ENCODE data around the gene MRPL41. TPM values are rescaled to one million over a fixed set of nuclear protein-coding genes. Genes with fewer than 3 reads are reported as not detected.
A peak's percentile ranks its signal among the peaks of the same experiment; 100 is the strongest.

The MRPL41 gene
- total and polyA plus RNA-seq, 4 donors, result 21.5 to 64.0 (median 48.7) TPM

GRCh38 chr9:137579259-137579604 is 27.6 kb downstream of the MRPL41 start:
- 20% methylated on average over 12 of the region's 19 CpGs for WGBS (ENCODE audit: insufficient coverage)
- no peaks in the 10 kb centered on the region for H3K9me3 ChIP-seq (ENCODE audit: control insufficient read depth, insufficient read depth, low read length)
- peaks cover 36% of the 10 kb centered on the region for H3K4me1 ChIP-seq (ENCODE audit: control insufficient read depth, insufficient read depth, low read length)
- peaks cover 71% of the 10 kb centered on the region for H3K36me3 ChIP-seq (ENCODE audit: control insufficient read depth, insufficient read depth, low read length)
- peak overlapping the region; percentile 53 for H3K4me3 ChIP-seq (ENCODE audit: low read depth, low read length)
- peak overlapping the region; percentile 71 for H3K27ac ChIP-seq (ENCODE audit: low read depth, low read length)
- DNase-seq (ENCODE audit: low read depth in 4 of 6, low spot score in 6 of 6), result no peak
- no peaks in the 10 kb centered on the region for H3K27me3 ChIP-seq (ENCODE audit: control insufficient read depth, insufficient read depth, low read length)

GRCh38 chr9:137580209-137580953 is 28.7 kb downstream of the MRPL41 start:
- WGBS (ENCODE audit: insufficient coverage), result 60% methylated on average over 23 of the region's 23 CpGs
- peaks cover 36% of the 10 kb centered on the region for H3K4me1 ChIP-seq (ENCODE audit: control insufficient read depth, insufficient read depth, low read length)
- H3K27ac ChIP-seq (ENCODE audit: low read depth, low read length), result no peak overlapping the region
- no peaks in the 10 kb centered on the region for H3K9me3 ChIP-seq (ENCODE audit: control insufficient read depth, insufficient read depth, low read length)
- H3K4me3 ChIP-seq (ENCODE audit: low read depth, low read length), result no peak overlapping the region
- peak in 1 of 6 donors; percentile 48 for DNase-seq (ENCODE audit: low read depth in 4 of 6, low spot score in 6 of 6)
- H3K27me3 ChIP-seq (ENCODE audit: control insufficient read depth, insufficient read depth, low read length), result no peaks in the 10 kb centered on the region
- H3K36me3 ChIP-seq (ENCODE audit: control insufficient read depth, insufficient read depth, low read length), result peaks cover 71% of the 10 kb centered on the region

GRCh38 chr9:137580954-137581322 is 29.3 kb downstream of the MRPL41 start:
- H3K4me3 ChIP-seq (ENCODE audit: low read depth, low read length), result no peak overlapping the region
- no peaks in the 10 kb centered on the region for H3K9me3 ChIP-seq (ENCODE audit: control insufficient read depth, insufficient read depth, low read length)
- 93% methylated on average over 4 of the region's 4 CpGs for WGBS (ENCODE audit: insufficient coverage)
- DNase-seq (ENCODE audit: low read depth in 4 of 6, low spot score in 6 of 6), result no peak
- H3K36me3 ChIP-seq (ENCODE audit: control insufficient read depth, insufficient read depth, low read length), result peaks cover 71% of the 10 kb centered on the region
- H3K27me3 ChIP-seq (ENCODE audit: control insufficient read depth, insufficient read depth, low read length), result no peaks in the 10 kb centered on the region
- H3K4me1 ChIP-seq (ENCODE audit: control insufficient read depth, insufficient read depth, low read length), result peaks cover 36% of the 10 kb centered on the region
- no peak overlapping the region for H3K27ac ChIP-seq (ENCODE audit: low read depth, low read length)

- DNase-seq (ENCODE audit: low read depth in 4 of 6, low spot score in 6 of 6), result no peak
- no peak overlapping the region for H3K27ac ChIP-seq (ENCODE audit: low read depth, low read length)
- peaks cover 71% of the 10 kb centered on the region for H3K36me3 ChIP-seq (ENCODE audit: control insufficient read depth, insufficient read depth, low read length)
- no peaks in the 10 kb centered on the region for H3K9me3 ChIP-seq (ENCODE audit: control insufficient read depth, insufficient read depth, low read length)
- WGBS (ENCODE audit: insufficient coverage), result 87% methylated on average over 22 of the region's 22 CpGs
- no peaks in the 10 kb centered on the region for H3K27me3 ChIP-seq (ENCODE audit: control insufficient read depth, insufficient read depth, low read length)
- peaks cover 33% of the 10 kb centered on the region for H3K4me1 ChIP-seq (ENCODE audit: control insufficient read depth, insufficient read depth, low read length)
- no peak overlapping the region for H3K4me3 ChIP-seq (ENCODE audit: low read depth, low read length)
Observed at GRCh38 chr9:137581361-137582285, 29.9 kb downstream of the MRPL41 start.

- DNase-seq (ENCODE audit: low read depth in 4 of 6, low spot score in 6 of 6), result no peak
Observed at GRCh38 chr9:137582286-137582860, 30.7 kb downstream of the MRPL41 start.

GRCh38 chr9:137583347-137583746 is 31.7 kb downstream of the MRPL41 start:
- peaks cover 22% of the 10 kb centered on the region for H3K4me1 ChIP-seq (ENCODE audit: control insufficient read depth, insufficient read depth, low read length)
- no peak for DNase-seq (ENCODE audit: low read depth in 4 of 6, low spot score in 6 of 6)
- H3K27ac ChIP-seq (ENCODE audit: low read depth, low read length), result no peak overlapping the region
- H3K36me3 ChIP-seq (ENCODE audit: control insufficient read depth, insufficient read depth, low read length), result peaks cover 85% of the 10 kb centered on the region
- no peaks in the 10 kb centered on the region for H3K27me3 ChIP-seq (ENCODE audit: control insufficient read depth, insufficient read depth, low read length)
- 88% methylated on average over 8 of the region's 14 CpGs for WGBS (ENCODE audit: insufficient coverage)
- no peaks in the 10 kb centered on the region for H3K9me3 ChIP-seq (ENCODE audit: control insufficient read depth, insufficient read depth, low read length)
- H3K4me3 ChIP-seq (ENCODE audit: low read depth, low read length), result no peak overlapping the region

More at GRCh38 chr9:137582286-137582860, 30.7 kb downstream of the MRPL41 start:
- peaks cover 30% of the 10 kb centered on the region for H3K4me1 ChIP-seq (ENCODE audit: control insufficient read depth, insufficient read depth, low read length)
- no peak overlapping the region for H3K4me3 ChIP-seq (ENCODE audit: low read depth, low read length)
- 87% methylated on average over 20 of the region's 20 CpGs for WGBS (ENCODE audit: insufficient coverage)
- H3K27me3 ChIP-seq (ENCODE audit: control insufficient read depth, insufficient read depth, low read length), result no peaks in the 10 kb centered on the region
- no peaks in the 10 kb centered on the region for H3K9me3 ChIP-seq (ENCODE audit: control insufficient read depth, insufficient read depth, low read length)
- peaks cover 75% of the 10 kb centered on the region for H3K36me3 ChIP-seq (ENCODE audit: control insufficient read depth, insufficient read depth, low read length)
- no peak overlapping the region for H3K27ac ChIP-seq (ENCODE audit: low read depth, low read length)

GRCh38 chr9:137583957-137584356 is 32.3 kb downstream of the MRPL41 start:
- H3K4me3 ChIP-seq (ENCODE audit: low read depth, low read length), result no peak overlapping the region
- H3K27me3 ChIP-seq (ENCODE audit: control insufficient read depth, insufficient read depth, low read length), result no peaks in the 10 kb centered on the region
- no peak overlapping the region for H3K27ac ChIP-seq (ENCODE audit: low read depth, low read length)
- no peaks in the 10 kb centered on the region for H3K9me3 ChIP-seq (ENCODE audit: control insufficient read depth, insufficient read depth, low read length)
- H3K36me3 ChIP-seq (ENCODE audit: control insufficient read depth, insufficient read depth, low read length), result peaks cover 91% of the 10 kb centered on the region
- no peak for DNase-seq (ENCODE audit: low read depth in 4 of 6, low spot score in 6 of 6)
- H3K4me1 ChIP-seq (ENCODE audit: control insufficient read depth, insufficient read depth, low read length), result peaks cover 23% of the 10 kb centered on the region
- WGBS (ENCODE audit: insufficient coverage), result 70% methylated on average over 7 of the region's 8 CpGs

GRCh38 chr9:137586854-137587253 is 35.2 kb downstream of the MRPL41 start:
- Histone ChIP-seq H3K9me3 (ENCODE audit: control insufficient read depth, insufficient read depth, low read length) (no peaks in the 10 kb centered on the region), H3K27ac (ENCODE audit: low read depth, low read length) (no peak overlapping the region), H3K4me1 (ENCODE audit: control insufficient read depth, insufficient read depth, low read length) (peaks cover 26% of the 10 kb centered on the region), H3K4me3 (ENCODE audit: low read depth, low read length) (no peak overlapping the region), H3K36me3 (ENCODE audit: control insufficient read depth, insufficient read depth, low read length) (peaks cover 75% of the 10 kb centered on the region), H3K27me3 (ENCODE audit: control insufficient read depth, insufficient read depth, low read length) (no peaks in the 10 kb centered on the region)
- DNase-seq (ENCODE audit: low read depth in 4 of 6, low spot score in 6 of 6), result no peak
- WGBS (ENCODE audit: insufficient coverage), result 93% methylated on average over 14 of the region's 14 CpGs

- no peak for DNase-seq (ENCODE audit: low read depth in 4 of 6, low spot score in 6 of 6)
- H3K36me3 ChIP-seq (ENCODE audit: control insufficient read depth, insufficient read depth, low read length), result peaks cover 61% of the 10 kb centered on the region
- H3K27me3 ChIP-seq (ENCODE audit: control insufficient read depth, insufficient read depth, low read length), result no peaks in the 10 kb centered on the region
- peaks cover 26% of the 10 kb centered on the region for H3K4me1 ChIP-seq (ENCODE audit: control insufficient read depth, insufficient read depth, low read length)
- H3K9me3 ChIP-seq (ENCODE audit: control insufficient read depth, insufficient read depth, low read length), result no peaks in the 10 kb centered on the region
- no peak overlapping the region for H3K4me3 ChIP-seq (ENCODE audit: low read depth, low read length)
- 95% methylated on average over 11 of the region's 13 CpGs for whole genome bisulfite sequencing (ENCODE audit: insufficient coverage)
- no peak overlapping the region for H3K27ac ChIP-seq (ENCODE audit: low read depth, low read length)
Observed at GRCh38 chr9:137588311-137588710, 36.6 kb downstream of the MRPL41 start.

Measured in spinal cord (tissue), 10 donors.